GM19395 (cell line): ENCODE results near the gene BRWD1.
"Not testable (repeated sequence)": the region's sequence is repeated elsewhere in the genome, so short reads cannot be mapped to it uniquely, and the experiment has no call there.

ENCODE experiments used
- ATAC-seq: cut with Tn5 transposase; IDR thresholded peaks from one replicate; pipeline ENCODE4 v1.9.1; 2021; ENCODE audit warnings: mild to moderate bottlenecking, moderate library complexity; ENCODE audit not compliant: unreplicated experiment

Gene BRWD1

GRCh38 chr21:39176271-39176709 is 137.1 kb downstream of the BRWD1 start:
- ATAC-seq: no peak

- no peak for ATAC-seq
Measured at GRCh38 chr21:39175665-39176064, 137.8 kb downstream of the BRWD1 start.

- ATAC-seq: no peak
Measured at GRCh38 chr21:39175154-39175553, 138.3 kb downstream of the BRWD1 start.

GRCh38 chr21:39173716-39174680 is 139.4 kb downstream of the BRWD1 start:
- no peak for ATAC-seq

GRCh38 chr21:39169906-39170305 is 143.5 kb downstream of the BRWD1 start:
- no peak for ATAC-seq

GRCh38 chr21:39168800-39169199 is 144.6 kb downstream of the BRWD1 start:
- no peak for ATAC-seq

- no peak for ATAC-seq
Measured at GRCh38 chr21:39164523-39164922, 148.9 kb downstream of the BRWD1 start.

GRCh38 chr21:39161064-39161463 is 152.4 kb downstream of the BRWD1 start:
- ATAC-seq: no peak

GRCh38 chr21:39159342-39160063 is 153.9 kb downstream of the BRWD1 start:
- ATAC-seq: no peak

- ATAC-seq: not testable (repeated sequence)
Measured at GRCh38 chr21:39157241-39157640, 156.2 kb downstream of the BRWD1 start.

GRCh38 chr21:39156024-39156423 is 157.4 kb downstream of the BRWD1 start:
- no peak for ATAC-seq

GRCh38 chr21:39155578-39155977 is 157.9 kb downstream of the BRWD1 start:
- ATAC-seq: no peak

- no peak for ATAC-seq
Measured at GRCh38 chr21:39153842-39154241, 159.6 kb downstream of the BRWD1 start.

GRCh38 chr21:39153373-39153772 is 160.1 kb downstream of the BRWD1 start:
- ATAC-seq: no peak

- no peak for ATAC-seq
Measured at GRCh38 chr21:39152271-39152670, 161.2 kb downstream of the BRWD1 start.

- ATAC-seq: no peak
Measured at GRCh38 chr21:39150877-39151276, 162.6 kb downstream of the BRWD1 start.

GRCh38 chr21:39150316-39150715 is 163.1 kb downstream of the BRWD1 start:
- no peak for ATAC-seq

- no peak for ATAC-seq
Measured at GRCh38 chr21:39149882-39150281, 163.6 kb downstream of the BRWD1 start.

GRCh38 chr21:39148975-39149374 is 164.5 kb downstream of the BRWD1 start:
- no peak for ATAC-seq

- ATAC-seq: no peak
Measured at GRCh38 chr21:39144191-39144590, 169.2 kb downstream of the BRWD1 start.

- no peak for ATAC-seq
Measured at GRCh38 chr21:39142972-39143371, 170.5 kb downstream of the BRWD1 start.

- ATAC-seq: no peak
Measured at GRCh38 chr21:39141502-39141901, 171.9 kb downstream of the BRWD1 start.
